GM15510 (cell line): Measurements from ENCODE around the gene BEST1.

Source experiments
- POLR2A ChIP-seq: IDR thresholded peaks from 3 replicates; pipeline ENCODE4 v1.6.1; 2011; ENCODE audit warnings: borderline replicate concordance; ENCODE audit not compliant: insufficient read length; ENCODE audit errors: extremely low read depth

The BEST1 gene

GRCh38 chr11:62000539-62001446 is 50.6 kb downstream of the BEST1 start:
- no peak for TF ChIP-seq POLR2A

- no peak for TF ChIP-seq POLR2A
Observed at GRCh38 chr11:62001450-62002191, 51.5 kb downstream of the BEST1 start.

GRCh38 chr11:62004473-62004872 is 54.3 kb downstream of the BEST1 start:
- no peak for TF ChIP-seq POLR2A

- TF ChIP-seq POLR2A, result no peak
Observed at GRCh38 chr11:62008193-62008592, 58.0 kb downstream of the BEST1 start.

- no peak for TF ChIP-seq POLR2A
Observed at GRCh38 chr11:62010935-62011528, 60.9 kb downstream of the BEST1 start.

- no peak for TF ChIP-seq POLR2A
Observed at GRCh38 chr11:62011881-62012280, 61.7 kb downstream of the BEST1 start.

- TF ChIP-seq POLR2A, result no peak
Observed at GRCh38 chr11:62012451-62012831, 62.3 kb downstream of the BEST1 start.

- no peak for TF ChIP-seq POLR2A
Observed at GRCh38 chr11:62012832-62013461, 62.8 kb downstream of the BEST1 start.
